ENCODE data around the gene KCTD21.

The KCTD21 gene

GRCh38 chr11:78217650-78218541 lies 29.5 kb upstream of the KCTD21 start:
- no peak overlapping the region for H3K4me3 ChIP-seq (replicated peaks; ENCODE audit: low read depth, low read length)
- no peak for TF ChIP-seq CTCF (IDR thresholded peaks at IDR 0.05; ENCODE audit: low read length, missing control alignments)
- no peak for DNase-seq (ENCODE audit: low read depth)

GRCh38 chr11:78216571-78217287 lies 28.3 kb upstream of the KCTD21 start:
- DNase-seq (ENCODE audit: low read depth), result no peak
- no peak overlapping the region for H3K4me3 ChIP-seq (replicated peaks; ENCODE audit: low read depth, low read length)
- no peak for TF ChIP-seq CTCF (IDR thresholded peaks at IDR 0.05; ENCODE audit: low read length, missing control alignments)

GRCh38 chr11:78216021-78216420 lies 27.6 kb upstream of the KCTD21 start:
- H3K4me3 ChIP-seq (replicated peaks; ENCODE audit: low read depth, low read length), result no peak overlapping the region
- TF ChIP-seq CTCF (IDR thresholded peaks at IDR 0.05; ENCODE audit: low read length, missing control alignments), result no peak
- no peak for DNase-seq (ENCODE audit: low read depth)

GRCh38 chr11:78214331-78215194 lies 26.1 kb upstream of the KCTD21 start:
- TF ChIP-seq CTCF (IDR thresholded peaks at IDR 0.05; ENCODE audit: low read length, missing control alignments), result no peak

GRCh38 chr11:78213526-78214330 lies 25.3 kb upstream of the KCTD21 start:
- no peak for DNase-seq (ENCODE audit: low read depth)
- TF ChIP-seq CTCF (IDR thresholded peaks at IDR 0.05; ENCODE audit: low read length, missing control alignments), result no peak
- H3K4me3 ChIP-seq (replicated peaks; ENCODE audit: low read depth, low read length), result no peak overlapping the region

More at GRCh38 chr11:78214331-78215194, 26.1 kb upstream of the KCTD21 start:
- no peak overlapping the region for H3K4me3 ChIP-seq (replicated peaks; ENCODE audit: low read depth, low read length)
- no peak for DNase-seq (ENCODE audit: low read depth)
